ENCODE measurements around the gene SCN9A.
"Not testable (repeated sequence)": the region's sequence is repeated elsewhere in the genome, so short reads cannot be mapped to it uniquely, and the experiment has no call there.

SCN9A gene

GRCh38 chr2:166413255-166413654 is 37.5 kb upstream of the SCN9A start:
- Mint-ChIP-seq H3K4me3 (no peak overlapping the region), H3K27ac (no peak overlapping the region), H3K4me1 (peaks cover 10% of the 10 kb centered on the region), H3K36me3 (ENCODE audit: low read depth) (no peaks in the 10 kb centered on the region), H3K9me3 (no peaks in the 10 kb centered on the region), H3K27me3 (ENCODE audit: low read depth) (no peaks in the 10 kb centered on the region)
- TF ChIP-seq CTCF (IDR thresholded peaks at IDR 0.05; ENCODE audit: unreplicated experiment in 3 of 3) = no peak

GRCh38 chr2:166411473-166412230 is 35.9 kb upstream of the SCN9A start:
- Mint-ChIP-seq H3K4me1 (peaks cover 10% of the 10 kb centered on the region), H3K36me3 (ENCODE audit: low read depth) (no peaks in the 10 kb centered on the region), H3K9me3 (no peaks in the 10 kb centered on the region), H3K4me3 (peak overlapping the region in 1 of 3 experiments; percentile 23), H3K27me3 (ENCODE audit: low read depth) (no peaks in the 10 kb centered on the region), H3K27ac (peak overlapping the region; percentile 74 to 90 (median 87))
- TF ChIP-seq CTCF (IDR thresholded peaks at IDR 0.05; ENCODE audit: unreplicated experiment in 3 of 3) = no peak

DNA sequence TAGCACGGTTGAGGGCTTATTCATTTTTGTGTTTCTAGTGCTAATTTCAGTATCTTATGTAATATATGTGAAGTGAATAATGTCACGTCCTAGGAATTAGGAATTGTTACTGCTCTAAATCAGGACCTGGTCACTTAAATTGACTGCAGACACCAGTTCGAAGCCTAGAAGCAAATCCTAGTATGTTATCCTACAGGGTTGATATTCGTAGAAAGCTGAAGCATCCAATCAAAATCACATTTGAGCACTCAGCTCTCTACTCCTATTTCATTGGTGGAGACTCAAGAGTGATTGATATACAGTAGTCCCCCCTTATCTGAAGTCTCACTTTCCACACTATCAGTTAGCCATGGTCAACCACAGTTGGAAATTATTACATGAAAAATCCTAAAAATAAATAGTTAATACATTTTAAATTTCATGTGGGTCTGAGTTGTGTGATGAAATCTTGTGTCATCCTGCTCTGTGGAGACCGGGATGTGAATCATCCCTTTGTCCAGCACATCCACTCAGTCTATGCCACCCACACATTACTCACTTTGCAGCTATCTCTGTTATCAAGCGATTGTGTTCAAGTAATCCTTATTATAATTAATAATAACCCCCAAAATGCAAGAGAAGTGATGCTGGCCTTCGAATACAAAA is 35.2 kb upstream of the SCN9A start:
- Mint-ChIP-seq H3K27me3 (ENCODE audit: low read depth) (no peaks in the 10 kb centered on the region), H3K4me1 (peaks cover 10% of the 10 kb centered on the region), H3K27ac (peak overlapping the region; percentile 74 to 90 (median 87)), H3K9me3 (no peaks in the 10 kb centered on the region), H3K36me3 (ENCODE audit: low read depth) (no peaks in the 10 kb centered on the region), H3K4me3 (peak overlapping the region in 1 of 3 experiments; percentile 23)
- TF ChIP-seq CTCF (IDR thresholded peaks at IDR 0.05; ENCODE audit: unreplicated experiment in 3 of 3) = no peak

DNA sequence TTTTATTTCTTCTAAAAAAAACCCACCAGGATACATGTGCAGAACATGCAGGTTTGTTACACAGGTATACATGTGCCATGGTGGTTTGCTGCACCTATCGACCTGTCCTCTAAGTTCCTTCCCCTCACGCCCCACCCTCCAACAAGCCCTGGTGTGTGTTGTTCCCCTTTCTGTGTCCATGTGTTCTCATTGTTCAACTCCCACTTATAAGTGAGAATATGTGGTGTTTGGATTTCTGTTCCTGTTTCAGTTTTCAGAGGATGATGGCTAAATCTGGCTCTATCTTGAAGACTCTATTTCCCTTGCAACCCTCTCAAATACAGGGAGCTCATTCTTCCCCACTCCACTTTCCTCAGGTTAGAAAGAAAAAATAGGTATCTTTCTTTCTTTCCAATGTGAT is 32.0 kb upstream of the SCN9A start:
- peaks cover 10% of the 10 kb centered on the region for H3K4me1 Mint-ChIP-seq
- not testable (repeated sequence) for H3K9me3 Mint-ChIP-seq; H3K27ac Mint-ChIP-seq; H3K36me3 Mint-ChIP-seq (ENCODE audit: low read depth); H3K27me3 Mint-ChIP-seq (ENCODE audit: low read depth); H3K4me3 Mint-ChIP-seq

DNA sequence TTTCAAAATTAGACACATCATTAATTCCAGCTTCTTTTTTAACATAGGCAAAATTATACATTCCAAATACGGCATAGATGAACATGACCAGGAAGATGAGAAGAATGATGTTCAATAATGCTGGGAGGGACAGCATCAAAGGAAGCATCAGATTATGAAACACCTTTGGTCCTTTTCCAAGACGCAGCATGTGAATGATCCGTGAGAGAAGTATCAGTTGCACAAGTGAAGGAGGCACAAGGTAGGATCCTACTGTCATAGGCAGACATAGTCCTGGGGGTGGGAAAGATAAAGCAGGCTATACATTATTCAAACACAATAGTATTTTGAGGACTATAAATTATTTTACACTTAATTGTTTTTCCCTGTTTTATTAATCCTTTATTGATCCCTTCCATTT is 30.6 kb upstream of the SCN9A start:
- Mint-ChIP-seq H3K27ac (no peak overlapping the region), H3K9me3 (no peaks in the 10 kb centered on the region), H3K4me3 (no peak overlapping the region), H3K36me3 (ENCODE audit: low read depth) (no peaks in the 10 kb centered on the region), H3K4me1 (peaks cover 2% of the 10 kb centered on the region), H3K27me3 (ENCODE audit: low read depth) (no peaks in the 10 kb centered on the region)
- TF ChIP-seq CTCF (IDR thresholded peaks at IDR 0.05; ENCODE audit: unreplicated experiment in 3 of 3) = no peak

GRCh38 chr2:166405569-166405926 is 29.8 kb upstream of the SCN9A start:
- H3K9me3 Mint-ChIP-seq = no peaks in the 10 kb centered on the region
- no peaks in the 10 kb centered on the region for H3K4me1 Mint-ChIP-seq
- no peaks in the 10 kb centered on the region for H3K27me3 Mint-ChIP-seq (ENCODE audit: low read depth)
- no peak overlapping the region for H3K27ac Mint-ChIP-seq
- no peak overlapping the region for H3K4me3 Mint-ChIP-seq
- H3K36me3 Mint-ChIP-seq (ENCODE audit: low read depth) = no peaks in the 10 kb centered on the region
- no peak for TF ChIP-seq CTCF (IDR thresholded peaks at IDR 0.05; ENCODE audit: unreplicated experiment in 3 of 3)

All from nephron (organoid).